ENCODE results near the gene NPM1. TPM values are rescaled to one million over a fixed set of nuclear protein-coding genes. Genes with fewer than 3 reads are reported as not detected.

NPM1 gene
- total RNA-seq, 1 experiment from 2014 or later = 2,693 TPM

DNA sequence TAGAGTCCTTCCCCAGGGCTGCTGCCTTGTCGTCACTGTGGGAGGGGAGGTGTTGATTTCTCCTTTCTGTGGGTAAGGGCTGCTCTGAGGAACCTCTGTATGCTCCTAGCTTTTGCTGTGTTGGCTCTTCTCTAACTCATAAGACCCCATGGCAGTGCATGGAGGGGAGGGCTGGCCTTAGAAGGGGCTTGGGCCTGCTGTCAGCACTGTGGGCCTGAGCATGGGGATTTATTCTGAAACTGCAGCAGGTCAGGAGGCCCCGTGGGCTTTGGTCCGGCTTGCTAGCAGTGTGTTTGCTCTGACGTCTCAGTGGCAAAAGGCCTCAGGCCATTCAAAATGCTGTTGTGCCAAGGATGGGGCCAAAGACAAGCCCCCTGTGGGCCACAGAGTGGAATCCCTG, 38.6 kb downstream of the NPM1 start:
- no peaks in the 10 kb centered on the region for H3K27me3 ChIP-seq (ENCODE audit: insufficient read depth, low read length)
- H3K4me2 ChIP-seq (ENCODE audit: low read length) = no peak overlapping the region
- CTCF ChIA-PET = no interaction called here
- no peaks in the 10 kb centered on the region for H3K79me2 ChIP-seq (ENCODE audit: insufficient read depth, low read length)
- no peak overlapping the region for H3K27ac ChIP-seq (ENCODE audit: low read depth, low read length)
- no peak overlapping the region for H3K9ac ChIP-seq (ENCODE audit: low read length)
- TF ChIP-seq ZBTB33 (IDR thresholded peaks at IDR 0.05; ENCODE audit: extremely low read depth, insufficient replicate concordance, low read length) (no peak), SIN3A (IDR thresholded peaks at IDR 0.05; ENCODE audit: low read depth) (no peak)
- no peaks in the 10 kb centered on the region for H4K20me1 ChIP-seq (ENCODE audit: insufficient read depth)
- POLR2A ChIA-PET = no interaction called here
- no peak overlapping the region for H3K4me3 ChIP-seq (replicated peaks in 1 of 2; ENCODE audit: low read depth in 1 of 2, low read length in 2 of 2)
- H3K9me2 ChIP-seq (ENCODE audit: insufficient read depth) = no peaks in the 10 kb centered on the region
- no peak overlapping the region for H2AFZ ChIP-seq (ENCODE audit: low read depth, low read length, poor library complexity, severe bottlenecking)
- BruUV-seq (replicated peaks) = no TSS peak
- H3K9me3 ChIP-seq (ENCODE audit: control insufficient read depth in 1 of 2, insufficient read depth in 1 of 2, low read depth in 1 of 2, low read length in 2 of 2) = no peaks in the 10 kb centered on the region
- RAD21 ChIA-PET (ENCODE audit: low non-redundant PET in 1 of 2, low total read pairs in 2 of 2, uncharacterized antibody in 2 of 2, unreplicated experiment in 2 of 2) = no interaction called here
- H3K36me3 ChIP-seq (ENCODE audit: control insufficient read depth in 1 of 2, insufficient read depth in 2 of 2, low read length in 2 of 2) = no peaks in the 10 kb centered on the region
- DNase-seq (ENCODE audit: low read depth, low spot score) (no peak), ATAC-seq (no peak)
- intact Hi-C loops (cut with micrococcal nuclease) = no loop called here
- H3K4me1 ChIP-seq (ENCODE audit: control insufficient read depth in 1 of 2, insufficient read depth in 2 of 2, low read length in 2 of 2) = peaks cover 9 to 13% of the 10 kb centered on the region in 2 experiments

- Histone ChIP-seq H3K9me2 (ENCODE audit: insufficient read depth) (no peaks in the 10 kb centered on the region), H3K9ac (ENCODE audit: low read length) (no peak overlapping the region), H3K9me3 (ENCODE audit: control insufficient read depth in 1 of 2, insufficient read depth in 1 of 2, low read depth in 1 of 2, low read length in 2 of 2) (no peaks in the 10 kb centered on the region), H3K27ac (ENCODE audit: low read depth, low read length) (no peak overlapping the region), H3K36me3 (ENCODE audit: control insufficient read depth in 1 of 2, insufficient read depth in 2 of 2, low read length in 2 of 2) (no peaks in the 10 kb centered on the region), H3K4me2 (ENCODE audit: low read length) (no peak overlapping the region), H4K20me1 (ENCODE audit: insufficient read depth) (no peaks in the 10 kb centered on the region), H3K4me1 (ENCODE audit: control insufficient read depth in 1 of 2, insufficient read depth in 2 of 2, low read length in 2 of 2) (peaks cover 9 to 13% of the 10 kb centered on the region in 2 experiments), H2AFZ (ENCODE audit: low read depth, low read length, poor library complexity, severe bottlenecking) (no peak overlapping the region), H3K27me3 (ENCODE audit: insufficient read depth, low read length) (no peaks in the 10 kb centered on the region), H3K4me3 (replicated peaks in 1 of 2; ENCODE audit: low read depth in 1 of 2, low read length in 2 of 2) (no peak overlapping the region), H3K79me2 (ENCODE audit: insufficient read depth, low read length) (no peaks in the 10 kb centered on the region)
- ChIA-PET CTCF (no interaction called here), POLR2A (no interaction called here), RAD21 (ENCODE audit: low non-redundant PET in 1 of 2, low total read pairs in 2 of 2, uncharacterized antibody in 2 of 2, unreplicated experiment in 2 of 2) (no interaction called here)
- BruUV-seq (replicated peaks) = no TSS peak
- TF ChIP-seq SRF (IDR thresholded peaks at IDR 0.05; ENCODE audit: low read depth) (no peak), CBX3 (IDR thresholded peaks at IDR 0.05; ENCODE audit: low read depth) (no peak), SIN3A (IDR thresholded peaks at IDR 0.05; ENCODE audit: low read depth) (no peak)
- DNase-seq (ENCODE audit: low read depth, low spot score) (no peak), ATAC-seq (no peak)
- intact Hi-C loops (cut with micrococcal nuclease) = no loop called here
Measured at GRCh38 chr5:171426680-171427079, 39.0 kb downstream of the NPM1 start.
